Fibroblast of villous mesenchyme (primary cell): ENCODE results near the gene DOK6. TPM values are rescaled to one million over a fixed set of nuclear protein-coding genes. Genes with fewer than 3 reads are reported as not detected.
"Not testable (repeated sequence)": the region's sequence is repeated elsewhere in the genome, so short reads cannot be mapped to it uniquely, and the experiment has no call there.

ENCODE experiments used
- DNase-seq: peaks from one replicate; pipeline ENCODE4 v3.0.0-alpha.2; 2010; ENCODE audit warnings: low read depth
- H3K4me3 ChIP-seq: 2 replicates; pipeline ENCODE4 v1.5.1; 2011; ENCODE audit warnings: low read depth, mild to moderate bottlenecking, low read length
- CTCF ChIP-seq: IDR thresholded peaks from 2 replicates; pipeline ENCODE4 v1.5.1; 2012; ENCODE audit warnings: low read depth, mild to moderate bottlenecking, low read length; ENCODE audit not compliant: insufficient read depth
- total RNA-seq: library from RNA; depleted of rRNA; stranded (reverse); fragments of >200 nt; gene quantifications from 2 replicates; pipeline ENCODE4 v1.2.3, GENCODE V29; 2012

The DOK6 gene
- total RNA-seq, 1 donor, result 6.9 TPM

- DNase-seq, result no peak
- no peak for TF ChIP-seq CTCF
- H3K4me3 ChIP-seq, result no peak overlapping the region
Measured at GRCh38 chr18:69866212-69866611, 465.5 kb downstream of the DOK6 start.

- no peak for DNase-seq
- no peak for TF ChIP-seq CTCF
Measured at GRCh38 chr18:69870736-69871135, 470.0 kb downstream of the DOK6 start.

GRCh38 chr18:69871363-69871762 lies 470.7 kb downstream of the DOK6 start:
- no peak overlapping the region for H3K4me3 ChIP-seq
- no peak for DNase-seq
- no peak for TF ChIP-seq CTCF

More at GRCh38 chr18:69870736-69871135, 470.0 kb downstream of the DOK6 start:
- no peak overlapping the region for H3K4me3 ChIP-seq

GRCh38 chr18:69872661-69873060 lies 472.0 kb downstream of the DOK6 start:
- no peak for DNase-seq
- no peak for TF ChIP-seq CTCF
- no peak overlapping the region for H3K4me3 ChIP-seq

GRCh38 chr18:69874058-69874457 lies 473.4 kb downstream of the DOK6 start:
- no peak for TF ChIP-seq CTCF
- H3K4me3 ChIP-seq, result no peak overlapping the region
- DNase-seq, result peak; percentile 8

- TF ChIP-seq CTCF, result no peak
- no peak for DNase-seq
- no peak overlapping the region for H3K4me3 ChIP-seq
Measured at GRCh38 chr18:69876490-69876889, 475.8 kb downstream of the DOK6 start.

GRCh38 chr18:69878213-69878933 lies 477.7 kb downstream of the DOK6 start:
- no peak for TF ChIP-seq CTCF
- H3K4me3 ChIP-seq, result no peak overlapping the region

GRCh38 chr18:69879051-69879450 lies 478.4 kb downstream of the DOK6 start:
- not testable (repeated sequence) for DNase-seq

More at GRCh38 chr18:69878213-69878933, 477.7 kb downstream of the DOK6 start:
- DNase-seq, result no peak

More at GRCh38 chr18:69879051-69879450, 478.4 kb downstream of the DOK6 start:
- not testable (repeated sequence) for H3K4me3 ChIP-seq
